Epithelial cell of proximal tubule (primary cell): ENCODE results near the gene HNRNPH3. TPM values are rescaled to one million over a fixed set of nuclear protein-coding genes. Genes with fewer than 3 reads are reported as not detected.

ENCODE experiments used
- DNase-seq: peaks from one replicate; pipeline ENCODE4 v3.0.0-alpha.2; 2011; ENCODE audit warnings: low read depth
- H3K4me3 ChIP-seq: 2 replicates; pipeline ENCODE4 v1.5.1; 2011; ENCODE audit warnings: low read depth, mild to moderate bottlenecking, low read length
- CTCF ChIP-seq: conservative IDR thresholded peaks from 2 replicates; pipeline ENCODE4 v1.5.1; 2012; ENCODE audit warnings: low read depth, mild to moderate bottlenecking, low read length
- total RNA-seq: library from RNA; depleted of rRNA; stranded (reverse); fragments of >200 nt; gene quantifications from 2 replicates; pipeline ENCODE4 v1.2.3, GENCODE V29; 2015

The HNRNPH3 gene
- total RNA-seq, 1 donor from 2014 or later, result 43.1 TPM

- no peak for TF ChIP-seq CTCF
- no peak overlapping the region for H3K4me3 ChIP-seq
- DNase-seq, result no peak
Observed at GRCh38 chr10:68340358-68341080, 8.7 kb downstream of the HNRNPH3 start.

- H3K4me3 ChIP-seq, result no peak overlapping the region
- no peak for TF ChIP-seq CTCF
- no peak for DNase-seq
Observed at GRCh38 chr10:68342909-68343516, 11.1 kb downstream of the HNRNPH3 start.

- no peak for TF ChIP-seq CTCF
- DNase-seq, result no peak
- H3K4me3 ChIP-seq, result no peak overlapping the region
Observed at GRCh38 chr10:68345621-68346020, 13.8 kb downstream of the HNRNPH3 start.

- no peak for DNase-seq
- no peak for TF ChIP-seq CTCF
- no peak overlapping the region for H3K4me3 ChIP-seq
Observed at GRCh38 chr10:68346774-68347173, 14.9 kb downstream of the HNRNPH3 start.

GRCh38 chr10:68348265-68348741 is 16.4 kb downstream of the HNRNPH3 start:
- DNase-seq, result no peak
- TF ChIP-seq CTCF, result peak; percentile 81
- no peak overlapping the region for H3K4me3 ChIP-seq

- no peak overlapping the region for H3K4me3 ChIP-seq
- no peak for TF ChIP-seq CTCF
- no peak for DNase-seq
Observed at GRCh38 chr10:68353537-68353936, 21.7 kb downstream of the HNRNPH3 start.
